ENCODE measurements around the gene IVL.
A peak's percentile ranks its signal among the peaks of the same experiment; 100 is the strongest.

The IVL gene

DNA sequence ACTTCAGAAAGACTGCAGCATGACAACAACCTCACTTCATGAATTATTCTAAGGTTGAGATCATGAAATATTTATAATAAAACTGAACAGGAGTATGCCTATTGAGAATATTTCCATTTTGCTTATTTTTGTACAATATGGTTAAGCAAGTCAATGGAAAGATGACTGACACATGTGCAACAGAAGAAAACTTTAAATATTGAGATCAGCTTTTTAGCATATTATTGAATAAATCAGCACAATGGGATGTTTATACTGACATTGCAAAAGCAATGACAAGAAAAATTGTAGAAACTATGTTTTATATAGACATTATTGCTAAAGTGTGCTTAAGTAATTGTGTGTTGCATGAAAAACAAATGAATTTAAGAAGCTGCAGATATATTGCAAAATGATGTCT, 43.9 kb upstream of the IVL start:
- Histone ChIP-seq H3K27me3 (ENCODE audit: low read depth, low read length) (peaks cover 48% of the 10 kb centered on the region), H4K20me1 (ENCODE audit: insufficient read depth, low read length) (no peaks in the 10 kb centered on the region), H3K9me3 (ENCODE audit: insufficient read depth, low read length) (no peaks in the 10 kb centered on the region), H2AFZ (ENCODE audit: low read depth, low read length) (no peak overlapping the region), H3K4me1 (ENCODE audit: low read length) (peaks cover 7% of the 10 kb centered on the region; the same call in 1 of the 2 replicates), H3K27ac (ENCODE audit: low read length) (no peak overlapping the region), H3K79me2 (ENCODE audit: low read length) (no peaks in the 10 kb centered on the region), H3K36me3 (replicated peaks; ENCODE audit: low read depth, low read length) (no peaks in the 10 kb centered on the region), H3K9ac (ENCODE audit: low read length) (no peak overlapping the region), H3K4me3 (ENCODE audit: low read length) (no peak overlapping the region), H3K4me2 (ENCODE audit: low read length) (no peak overlapping the region)
- TF ChIP-seq, protein P1, sequence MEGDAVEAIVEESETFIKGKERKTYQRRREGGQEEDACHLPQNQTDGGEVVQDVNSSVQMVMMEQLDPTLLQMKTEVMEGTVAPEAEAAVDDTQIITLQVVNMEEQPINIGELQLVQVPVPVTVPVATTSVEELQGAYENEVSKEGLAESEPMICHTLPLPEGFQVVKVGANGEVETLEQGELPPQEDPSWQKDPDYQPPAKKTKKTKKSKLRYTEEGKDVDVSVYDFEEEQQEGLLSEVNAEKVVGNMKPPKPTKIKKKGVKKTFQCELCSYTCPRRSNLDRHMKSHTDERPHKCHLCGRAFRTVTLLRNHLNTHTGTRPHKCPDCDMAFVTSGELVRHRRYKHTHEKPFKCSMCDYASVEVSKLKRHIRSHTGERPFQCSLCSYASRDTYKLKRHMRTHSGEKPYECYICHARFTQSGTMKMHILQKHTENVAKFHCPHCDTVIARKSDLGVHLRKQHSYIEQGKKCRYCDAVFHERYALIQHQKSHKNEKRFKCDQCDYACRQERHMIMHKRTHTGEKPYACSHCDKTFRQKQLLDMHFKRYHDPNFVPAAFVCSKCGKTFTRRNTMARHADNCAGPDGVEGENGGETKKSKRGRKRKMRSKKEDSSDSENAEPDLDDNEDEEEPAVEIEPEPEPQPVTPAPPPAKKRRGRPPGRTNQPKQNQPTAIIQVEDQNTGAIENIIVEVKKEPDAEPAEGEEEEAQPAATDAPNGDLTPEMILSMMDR (IDR thresholded peaks at IDR 0.05; ENCODE audit: low read depth, low read length): no peak
- TF ChIP-seq EZH2phosphoT487 (IDR thresholded peaks at IDR 0.05; ENCODE audit: low read depth): no peak

DNA sequence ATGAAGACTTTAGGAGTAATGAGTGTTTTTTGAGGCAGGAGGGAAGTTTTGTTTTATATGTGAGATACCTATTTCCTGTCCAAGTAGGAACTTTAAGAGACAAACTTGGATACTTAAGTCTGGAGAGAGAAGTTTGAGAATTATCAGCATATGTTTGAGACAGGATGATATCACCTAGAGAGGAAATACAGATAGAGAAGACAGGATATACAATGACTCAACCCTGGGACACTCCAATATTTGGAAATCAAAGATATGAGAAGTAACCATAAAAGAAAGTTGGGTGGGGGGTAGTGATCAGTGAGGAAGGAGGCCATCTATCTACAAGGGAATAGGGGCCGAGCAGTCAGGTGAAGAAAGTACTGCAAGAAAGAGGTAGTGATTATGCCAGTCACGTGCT, 42.0 kb upstream of the IVL start:
- H3K9me3 ChIP-seq (ENCODE audit: insufficient read depth, low read length): no peaks in the 10 kb centered on the region
- H3K27me3 ChIP-seq (ENCODE audit: low read depth, low read length): peaks cover 45% of the 10 kb centered on the region
- no peaks in the 10 kb centered on the region for H3K79me2 ChIP-seq (ENCODE audit: low read length)
- no peak overlapping the region for H3K27ac ChIP-seq (ENCODE audit: low read length)
- no peak overlapping the region for H3K9ac ChIP-seq (ENCODE audit: low read length)
- no peak overlapping the region for H2AFZ ChIP-seq (ENCODE audit: low read depth, low read length)
- TF ChIP-seq, protein P1 (IDR thresholded peaks at IDR 0.05; ENCODE audit: low read depth, low read length): no peak
- no peak for TF ChIP-seq EZH2phosphoT487 (IDR thresholded peaks at IDR 0.05; ENCODE audit: low read depth)
- no peaks in the 10 kb centered on the region for H4K20me1 ChIP-seq (ENCODE audit: insufficient read depth, low read length)
- peaks cover 2% of the 10 kb centered on the region; the same call in 1 of the 2 replicates for H3K4me1 ChIP-seq (ENCODE audit: low read length)
- no peak overlapping the region for H3K4me2 ChIP-seq (ENCODE audit: low read length)
- H3K4me3 ChIP-seq (ENCODE audit: low read length): no peak overlapping the region
- no peaks in the 10 kb centered on the region for H3K36me3 ChIP-seq (replicated peaks; ENCODE audit: low read depth, low read length)

DNA sequence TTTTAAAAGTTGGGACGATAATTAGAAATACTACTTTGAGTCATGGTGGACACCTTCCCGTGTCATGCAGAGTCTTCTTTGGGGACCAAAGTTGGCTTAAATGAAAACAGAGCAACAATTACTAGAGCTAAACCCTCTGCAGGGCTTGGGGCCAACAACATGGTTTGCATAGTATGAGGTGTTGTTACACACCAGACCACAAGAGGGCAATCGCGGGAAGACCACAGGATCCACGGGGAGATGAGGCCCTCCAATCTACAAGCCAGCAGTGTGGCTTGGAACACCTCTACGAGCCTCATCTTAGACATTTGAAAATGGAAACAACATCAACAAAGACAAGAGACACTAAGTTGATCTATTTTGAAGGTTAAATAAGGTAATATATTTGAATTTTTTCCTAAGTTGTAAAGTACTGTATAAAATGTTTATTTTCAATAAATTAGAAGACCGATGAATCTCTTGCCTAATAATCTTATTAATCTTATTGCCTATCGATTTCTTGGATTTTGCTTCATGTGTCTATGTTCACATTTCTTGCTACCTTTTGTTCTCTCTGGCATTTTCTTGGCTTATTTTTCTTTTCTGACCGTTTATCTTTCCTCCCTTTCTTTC, 38.4 kb upstream of the IVL start:
- Histone ChIP-seq H3K4me2 (ENCODE audit: low read length) (no peak overlapping the region), H2AFZ (ENCODE audit: low read depth, low read length) (no peak overlapping the region), H3K4me1 (ENCODE audit: low read length) (no peaks in the 10 kb centered on the region), H3K36me3 (replicated peaks; ENCODE audit: low read depth, low read length) (no peaks in the 10 kb centered on the region), H3K9ac (ENCODE audit: low read length) (no peak overlapping the region), H3K27me3 (ENCODE audit: low read depth, low read length) (peaks cover 51% of the 10 kb centered on the region), H3K27ac (ENCODE audit: low read length) (no peak overlapping the region), H3K79me2 (ENCODE audit: low read length) (no peaks in the 10 kb centered on the region), H3K9me3 (ENCODE audit: insufficient read depth, low read length) (no peaks in the 10 kb centered on the region), H3K4me3 (ENCODE audit: low read length) (no peak overlapping the region), H4K20me1 (ENCODE audit: insufficient read depth, low read length) (no peaks in the 10 kb centered on the region)
- TF ChIP-seq EZH2phosphoT487 (IDR thresholded peaks at IDR 0.05; ENCODE audit: low read depth): no peak
- TF ChIP-seq, protein P1 (IDR thresholded peaks at IDR 0.05; ENCODE audit: low read depth, low read length): peak; percentile 78

DNA sequence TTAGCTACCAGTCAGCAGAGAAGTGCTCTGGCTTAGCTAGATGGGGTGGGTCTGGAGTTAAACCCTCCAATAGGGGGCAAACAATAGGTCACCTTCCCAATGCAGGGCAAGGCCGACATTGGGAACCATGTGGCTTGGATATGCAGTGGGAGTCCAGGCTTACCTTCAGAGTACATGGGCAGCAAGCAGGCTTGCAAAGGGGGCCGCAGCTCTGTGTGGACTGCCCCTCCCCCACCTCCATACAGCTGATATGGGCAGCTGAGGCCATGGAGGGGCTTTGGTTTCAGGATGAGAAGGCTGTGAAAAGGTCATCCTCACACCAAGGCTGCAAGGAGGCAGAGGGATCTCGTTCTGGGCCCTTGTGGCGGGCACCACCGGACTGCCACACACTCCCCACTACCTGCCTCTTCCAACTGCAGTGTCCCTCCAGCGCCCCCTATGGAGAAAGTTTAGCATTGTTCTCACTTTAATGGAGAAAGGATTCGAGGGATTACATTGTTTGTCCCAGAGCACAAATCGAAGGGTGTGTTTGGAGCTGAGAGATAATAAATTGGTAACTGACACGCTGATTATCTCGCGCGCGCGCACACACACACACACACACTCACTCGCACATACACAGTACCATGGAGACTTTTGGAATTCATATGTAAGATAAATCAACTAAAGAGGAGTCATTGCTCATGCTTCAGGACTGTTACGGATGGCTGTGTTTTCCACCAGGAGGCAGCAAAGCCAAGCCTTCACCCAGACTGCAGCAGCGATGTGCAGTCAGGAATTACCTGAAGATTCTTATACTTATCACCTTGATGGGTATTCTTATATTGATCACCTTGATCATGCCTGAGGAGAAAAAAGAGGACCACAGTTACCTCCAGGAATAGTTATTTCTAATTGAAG, 37.3 kb upstream of the IVL start:
- H3K4me2 ChIP-seq (ENCODE audit: low read length): no peak overlapping the region; the same call in 1 of the 2 replicates
- peaks cover 60% of the 10 kb centered on the region for H3K27me3 ChIP-seq (ENCODE audit: low read depth, low read length)
- TF ChIP-seq EZH2phosphoT487 (IDR thresholded peaks at IDR 0.05; ENCODE audit: low read depth): no peak
- TF ChIP-seq, protein P1 (IDR thresholded peaks at IDR 0.05; ENCODE audit: low read depth, low read length): peak; percentile 84
- H2AFZ ChIP-seq (ENCODE audit: low read depth, low read length): no peak overlapping the region
- H3K27ac ChIP-seq (ENCODE audit: low read length): no peak overlapping the region
- no peak overlapping the region for H3K4me3 ChIP-seq (ENCODE audit: low read length)
- H4K20me1 ChIP-seq (ENCODE audit: insufficient read depth, low read length): no peaks in the 10 kb centered on the region
- no peaks in the 10 kb centered on the region for H3K9me3 ChIP-seq (ENCODE audit: insufficient read depth, low read length)
- no peaks in the 10 kb centered on the region for H3K79me2 ChIP-seq (ENCODE audit: low read length)
- no peaks in the 10 kb centered on the region for H3K36me3 ChIP-seq (replicated peaks; ENCODE audit: low read depth, low read length)
- no peaks in the 10 kb centered on the region for H3K4me1 ChIP-seq (ENCODE audit: low read length)
- H3K9ac ChIP-seq (ENCODE audit: low read length): no peak overlapping the region

All from OCI-LY3 (cell line).